Psoas muscle (tissue), 8 donors: ENCODE data around the gene PLEKHG4. TPM values are rescaled to one million over a fixed set of nuclear protein-coding genes. Genes with fewer than 3 reads are reported as not detected.

Experiments used
- ATAC-seq, 4 donors: fragments of 200-7000 bp; cut with Tn5 transposase; one replicate each; pipeline ENCODE4 v1.9.1; 2020; ENCODE audit warnings: moderate library complexity in 3 of 4, mild to moderate bottlenecking in 2 of 4
- DNase-seq, 2 donors: peaks; one replicate each; pipeline ENCODE4 v3.0.0-alpha.2; 2020
- H3K27ac ChIP-seq: fragments of 200-600 bp; one replicate; pipeline ENCODE4 v1.8.0; 2022
- H3K27me3 ChIP-seq, 3 donors: fragments of 200-600 bp in 1 of 3; one replicate each; pipeline versions ENCODE4 v1.6.1 to v1.8.0; 2013 to 2022; ENCODE audit warnings: low read length in 2 of 3, mild to moderate bottlenecking in 2 of 3, moderate library complexity in 1 of 3; ENCODE audit not compliant: insufficient read depth in 3 of 3
- H3K36me3 ChIP-seq, 2 donors: fragments of 200-600 bp in 1 of 2; one replicate each; pipeline versions ENCODE4 v1.6.1 to v1.8.0; 2013 to 2022; ENCODE audit warnings: low read depth in 1 of 2, mild to moderate bottlenecking in 1 of 2, moderate library complexity in 1 of 2; ENCODE audit not compliant: insufficient read depth in 1 of 2
- H3K4me1 ChIP-seq: fragments of 200-600 bp; one replicate; pipeline ENCODE4 v1.8.0; 2022
- H3K4me3 ChIP-seq: fragments of 200-600 bp; one replicate; pipeline ENCODE4 v1.8.0; 2022; ENCODE audit warnings: mild to moderate bottlenecking
- H3K9me3 ChIP-seq: fragments of 200-600 bp; one replicate; pipeline ENCODE4 v1.8.0; 2022
- WGBS, 3 donors: extraction: QIAGEN DNeasy Blood & Tissue Kit; methylation state at CpG; one replicate each; pipeline versions ENCODE4 v1.1.6 to v1.1.7; 2013; 5-methylcytosine and 5-hydroxymethylcytosine counted together
- intact Hi-C, 2 donors: fragments of 100-400 bp; cut with DNase I; formaldehyde crosslinking; loops; one replicate each; pipeline versions ENCODE4 v1.11.0 to v1.14.2; 2022
- polyA plus RNA-seq, 3 donors: library from polyadenylated mRNA; stranded (reverse); fragments of 200-250 nt; gene quantifications; one replicate each; pipeline ENCODE4 v1.2.3, GENCODE V29; 2013
- total RNA-seq, 4 donors: library from RNA; stranded (reverse); fragmentation: NEBNext Ultra II Directional in 2 of 4; extraction: Animal tissue kit (Norgen Biotek cat#: 25700) in 2 of 4; gene quantifications; one replicate each; pipeline versions ENCODE4 v1.2.1 to v1.2.4, GENCODE V29; 2021 to 2023
- TF ChIP-seq, protein P1 (sequence below): fragments of 200-600 bp; IDR thresholded peaks from one replicate; pipeline ENCODE4 v1.8.0; 2022; ENCODE audit warnings: antibody characterized with exemption
- donor health status: healthy with polysubstance abuse.
- donor health status: DM: no; HTN: no; CAD: no; lungs with moderate emphysema.
- donor health status: Bipolar disorder and iron deficiency.
- donor health status: healthy.
- donor health status: DM: yes; HTN: yes; CAD: no.
- donor health status: DM: no; HTN: no; CAD: no.
- donor health status: DM: no; HTN: no; CAD: no.
- donor health status: DM: yes; HTN: yes; CAD: no.

The PLEKHG4 gene
- total and polyA plus RNA-seq, 7 donors: 0.28 to 1.9 (median 0.98) TPM

DNA sequence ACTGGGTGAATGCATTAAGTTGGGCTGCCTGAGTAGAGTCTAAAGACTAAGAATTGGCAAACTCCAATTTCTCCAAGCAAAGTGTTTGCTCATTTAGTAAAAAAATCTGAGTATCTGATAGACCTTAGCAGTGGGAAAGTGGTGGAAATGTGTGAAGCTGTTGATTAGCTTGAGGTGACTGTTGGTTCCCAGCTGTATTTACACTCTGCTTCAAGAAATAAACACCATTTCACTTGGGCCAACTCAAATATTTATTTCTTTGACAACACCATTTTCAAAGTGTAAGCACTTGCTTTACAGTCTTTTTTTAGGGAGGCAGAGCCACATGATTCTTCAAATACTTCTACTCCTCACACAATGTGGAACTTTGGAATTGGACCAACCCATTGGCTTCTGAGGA is 38.5 kb downstream of the PLEKHG4 start:
- no peaks in the 10 kb centered on the region for H3K36me3 ChIP-seq
- TF ChIP-seq, protein P1, sequence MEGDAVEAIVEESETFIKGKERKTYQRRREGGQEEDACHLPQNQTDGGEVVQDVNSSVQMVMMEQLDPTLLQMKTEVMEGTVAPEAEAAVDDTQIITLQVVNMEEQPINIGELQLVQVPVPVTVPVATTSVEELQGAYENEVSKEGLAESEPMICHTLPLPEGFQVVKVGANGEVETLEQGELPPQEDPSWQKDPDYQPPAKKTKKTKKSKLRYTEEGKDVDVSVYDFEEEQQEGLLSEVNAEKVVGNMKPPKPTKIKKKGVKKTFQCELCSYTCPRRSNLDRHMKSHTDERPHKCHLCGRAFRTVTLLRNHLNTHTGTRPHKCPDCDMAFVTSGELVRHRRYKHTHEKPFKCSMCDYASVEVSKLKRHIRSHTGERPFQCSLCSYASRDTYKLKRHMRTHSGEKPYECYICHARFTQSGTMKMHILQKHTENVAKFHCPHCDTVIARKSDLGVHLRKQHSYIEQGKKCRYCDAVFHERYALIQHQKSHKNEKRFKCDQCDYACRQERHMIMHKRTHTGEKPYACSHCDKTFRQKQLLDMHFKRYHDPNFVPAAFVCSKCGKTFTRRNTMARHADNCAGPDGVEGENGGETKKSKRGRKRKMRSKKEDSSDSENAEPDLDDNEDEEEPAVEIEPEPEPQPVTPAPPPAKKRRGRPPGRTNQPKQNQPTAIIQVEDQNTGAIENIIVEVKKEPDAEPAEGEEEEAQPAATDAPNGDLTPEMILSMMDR: no peak
- intact Hi-C loops: no loop called here
- DNase-seq (no peak), ATAC-seq (no peak)
- no peak overlapping the region for H3K27ac ChIP-seq
- H3K4me1 ChIP-seq: no peaks in the 10 kb centered on the region
- no peak overlapping the region for H3K4me3 ChIP-seq
- H3K9me3 ChIP-seq: no peaks in the 10 kb centered on the region
- peaks cover 0 to 32% (median 3%) of the 10 kb centered on the region in 3 donors for H3K27me3 ChIP-seq

DNA sequence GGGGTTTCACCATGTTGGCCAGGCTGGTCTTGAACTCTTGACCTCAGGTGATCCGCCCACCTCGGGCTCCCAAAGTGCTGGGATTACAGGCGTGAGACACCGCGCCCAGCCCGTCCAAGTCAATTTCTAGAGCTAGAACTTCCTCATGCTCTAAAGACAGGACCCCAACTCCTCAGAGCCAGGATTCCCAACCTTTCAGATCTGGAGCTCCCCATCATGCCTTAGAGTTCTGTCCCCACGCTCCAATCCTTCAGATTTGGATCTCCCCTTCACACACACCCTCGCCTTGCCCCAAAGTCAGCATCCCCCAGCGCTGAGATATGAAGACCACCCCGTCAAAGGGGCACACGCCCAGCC is 46.8 kb downstream of the PLEKHG4 start:
- Histone ChIP-seq H3K27me3 (peaks cover 0 to 46% (median 5%) of the 10 kb centered on the region in 3 donors), H3K27ac (no peak overlapping the region), H3K4me3 (peak overlapping the region; percentile 58), H3K36me3 (no peaks in the 10 kb centered on the region), H3K9me3 (no peaks in the 10 kb centered on the region), H3K4me1 (no peaks in the 10 kb centered on the region)
- intact Hi-C loops: no loop called here
- no peak for ATAC-seq
- WGBS, 3 donors: 30 to 36% (median 30%) methylated on average over 11 of the region's 11 CpGs
- no peak for DNase-seq
- TF ChIP-seq, protein P1: no peak

DNA sequence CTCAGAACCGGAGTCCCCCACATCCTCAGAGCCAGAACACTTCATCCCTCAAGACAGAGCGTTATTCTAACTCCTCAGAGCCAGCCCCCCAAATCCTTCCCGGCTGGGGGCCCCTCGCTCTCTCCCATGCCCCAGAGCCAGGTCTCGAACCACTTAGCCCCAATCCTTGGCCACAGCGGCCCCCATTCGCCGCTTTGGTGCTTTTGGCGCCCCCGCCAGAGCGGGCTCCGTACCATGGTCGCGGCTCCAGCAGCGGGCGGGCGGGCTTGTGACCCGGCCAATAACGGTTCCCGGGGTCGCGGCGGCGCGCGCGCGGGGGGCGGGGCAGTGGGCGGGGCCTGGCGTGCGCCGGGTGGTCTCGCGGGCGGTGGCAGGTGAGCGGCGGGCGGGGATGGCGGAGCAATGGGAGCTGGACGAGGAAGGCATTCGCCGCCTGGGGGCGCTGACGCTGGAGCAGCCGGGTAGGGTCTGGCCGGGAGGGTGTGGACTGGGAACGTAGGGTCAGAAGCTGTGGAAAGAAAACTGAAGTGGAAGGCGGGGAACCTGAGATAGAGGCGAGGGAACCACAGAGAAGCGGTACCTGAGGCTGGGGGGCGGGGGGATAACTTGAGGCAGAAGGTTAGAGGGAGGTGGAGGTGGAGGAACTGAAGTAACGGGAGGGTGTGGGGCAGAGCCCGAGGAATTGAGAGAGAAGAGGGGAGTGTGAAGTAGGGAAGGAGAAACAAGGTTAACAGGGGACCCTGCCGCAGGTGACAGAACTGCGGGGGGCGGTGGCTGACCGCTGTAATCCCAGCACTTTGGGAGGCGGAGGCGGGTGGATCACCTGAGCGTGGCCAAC is 47.4 kb downstream of the PLEKHG4 start, which contains the start of the genes KCTD19 and LRRC36:
TSS of gene KCTD19 (minus strand) at position 270 of the 838 bp plus-strand sequence. CDS start at position 236, 34 bp downstream.
TSS of gene LRRC36 (plus strand) at position 344 of the 838 bp plus-strand sequence. CDS start at position 392, 48 bp downstream.
- Histone ChIP-seq H3K36me3 (no peaks in the 10 kb centered on the region), H3K4me1 (no peaks in the 10 kb centered on the region), H3K4me3 (peak within 1 kb of the TSS; percentile 58), H3K9me3 (no peaks in the 10 kb centered on the region), H3K27ac (no peak within 1 kb of the TSS), H3K27me3 (peaks cover 0 to 40% (median 5%) of the 10 kb centered on the region in 3 donors)
- TF ChIP-seq, protein P1: peak; percentile 27
- DNase-seq (peak; percentile 57 to 78), ATAC-seq (peak in 3 of 4 donors; percentile 46 to 74 (median 72))
- 7 to 9% (median 8%) methylated on average over 48 to 61 of the region's 61 CpGs for WGBS, 3 donors
- intact Hi-C loops: no loop called here

GRCh38 chr16:67327743-67328142 is 48.4 kb downstream of the PLEKHG4 start:
- no peaks in the 10 kb centered on the region for H3K9me3 ChIP-seq
- TF ChIP-seq, protein P1: no peak
- no peak overlapping the region for H3K27ac ChIP-seq
- H3K27me3 ChIP-seq: peaks cover 0 to 33% (median 5%) of the 10 kb centered on the region in 3 donors
- intact Hi-C loops: no loop called here
- WGBS, 3 donors: 53 to 64% (median 60%) methylated on average over 3 of the region's 3 CpGs
- DNase-seq (no peak), ATAC-seq (no peak)
- no peaks in the 10 kb centered on the region for H3K4me1 ChIP-seq
- H3K36me3 ChIP-seq: no peaks in the 10 kb centered on the region
- no peak overlapping the region for H3K4me3 ChIP-seq
